A204.1 (cell line): ENCODE measurements around the gene RNF167.
A peak's percentile ranks its signal among the peaks of the same experiment; 100 is the strongest.
"Not testable (repeated sequence)": the region's sequence is repeated elsewhere in the genome, so short reads cannot be mapped to it uniquely, and the experiment has no call there.

Experiments
- FAIRE-seq: peaks from 2 replicates; lab custom pipeline; 2012; peaks lifted over from hg19 to GRCh38; lab: Jason Lieb, UNC

Gene RNF167

DNA sequence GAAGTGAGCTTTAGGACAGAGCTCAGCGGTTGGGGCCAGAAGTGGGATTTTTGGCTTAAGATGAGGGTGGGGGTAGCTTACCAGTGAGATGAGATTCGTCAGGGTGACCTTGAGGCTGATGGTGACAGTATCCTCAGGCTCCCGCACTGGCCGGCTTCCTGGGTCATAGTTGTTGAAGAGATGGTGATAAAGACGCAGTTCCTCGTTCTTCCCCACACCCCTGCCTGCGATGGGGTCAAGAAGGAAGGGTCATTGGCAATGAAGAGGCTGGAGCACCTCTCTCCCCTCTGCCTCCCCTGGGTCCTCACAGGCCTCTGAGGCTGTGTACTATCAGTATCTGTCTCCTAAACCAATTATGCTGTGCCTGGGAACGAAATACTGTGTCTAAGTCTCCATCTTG is 37.5 kb upstream of the RNF167 start:
- no peak for FAIRE-seq

DNA sequence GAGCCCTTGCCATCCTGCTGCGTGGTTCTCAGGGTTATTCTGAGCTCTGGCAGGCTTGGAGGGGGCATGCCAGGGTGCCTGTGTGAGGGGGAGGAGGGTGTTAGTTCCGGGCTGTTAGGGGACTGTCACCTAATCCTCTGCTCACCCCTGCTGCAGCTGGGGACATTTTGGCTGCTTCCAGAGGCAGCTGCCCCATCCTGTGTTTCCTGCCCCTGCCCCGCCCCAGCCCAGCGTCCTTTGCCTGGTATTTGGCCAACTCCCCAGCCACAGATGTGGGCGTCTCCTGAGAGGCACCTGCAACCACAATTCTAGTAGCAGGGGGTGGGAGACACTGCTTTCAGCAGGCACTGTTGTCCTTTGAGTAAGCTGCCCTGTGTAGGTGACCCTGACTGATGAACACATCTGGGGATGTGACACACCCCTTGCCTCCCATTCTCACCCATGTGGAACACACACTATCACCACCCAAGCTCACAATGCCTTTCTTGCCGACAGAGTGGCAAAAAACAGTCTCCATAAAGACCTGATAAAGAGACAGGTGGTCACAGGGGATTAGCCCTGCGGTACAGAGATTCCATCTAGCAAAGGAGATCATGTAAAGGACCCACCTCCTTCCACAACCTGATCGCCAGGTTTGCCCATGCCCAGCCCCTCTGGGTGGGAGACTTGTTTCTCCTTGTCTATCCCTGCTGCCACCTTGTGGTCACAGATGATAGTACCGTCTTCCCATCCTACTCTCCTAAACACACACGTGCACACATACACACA is 36.8 kb upstream of the RNF167 start, which contains the start of gene CHRNE:
TSS of gene CHRNE (minus strand) at position 48 of the 768 bp plus-strand sequence. CDS start at position 13, 35 bp downstream.
- FAIRE-seq = no peak

DNA sequence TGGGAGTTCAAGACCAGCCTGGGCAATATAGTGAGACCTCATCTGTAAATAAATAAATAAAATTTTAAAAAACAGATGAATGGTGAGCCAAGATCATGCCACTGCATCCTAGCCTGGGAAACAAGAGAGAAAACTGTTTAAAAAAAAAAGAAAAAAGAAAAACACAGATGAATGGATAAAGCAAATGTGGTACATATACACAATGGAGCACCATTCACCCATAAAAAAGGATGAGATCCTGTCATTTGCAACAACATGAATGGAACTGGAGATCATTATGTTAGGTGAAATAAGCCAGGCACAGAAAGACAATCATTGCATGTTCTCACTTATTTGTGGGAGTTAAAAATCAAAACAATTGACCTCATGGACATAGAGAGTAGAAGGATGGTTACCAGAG is 33.4 kb upstream of the RNF167 start:
- not testable (repeated sequence) for FAIRE-seq

DNA sequence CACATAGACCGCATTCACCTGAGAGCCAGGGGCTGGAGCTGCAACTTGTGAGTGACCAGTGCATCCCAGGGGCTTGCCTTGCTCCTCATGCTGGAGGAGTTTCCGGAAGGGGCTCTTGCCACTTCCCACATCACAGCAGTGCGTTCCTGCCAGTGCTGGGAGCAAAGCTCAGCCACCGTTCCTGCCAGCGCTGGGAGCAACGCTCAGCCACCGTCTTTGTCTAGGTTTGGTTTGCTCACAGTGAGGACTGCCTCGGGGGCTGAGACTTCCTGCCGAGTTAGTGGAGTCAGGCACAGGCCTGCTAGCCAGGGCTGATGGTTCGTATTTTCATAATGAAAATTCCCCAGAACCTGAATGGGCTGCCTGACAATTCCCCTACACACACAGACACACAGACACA is 31.8 kb upstream of the RNF167 start:
- no peak for FAIRE-seq

DNA sequence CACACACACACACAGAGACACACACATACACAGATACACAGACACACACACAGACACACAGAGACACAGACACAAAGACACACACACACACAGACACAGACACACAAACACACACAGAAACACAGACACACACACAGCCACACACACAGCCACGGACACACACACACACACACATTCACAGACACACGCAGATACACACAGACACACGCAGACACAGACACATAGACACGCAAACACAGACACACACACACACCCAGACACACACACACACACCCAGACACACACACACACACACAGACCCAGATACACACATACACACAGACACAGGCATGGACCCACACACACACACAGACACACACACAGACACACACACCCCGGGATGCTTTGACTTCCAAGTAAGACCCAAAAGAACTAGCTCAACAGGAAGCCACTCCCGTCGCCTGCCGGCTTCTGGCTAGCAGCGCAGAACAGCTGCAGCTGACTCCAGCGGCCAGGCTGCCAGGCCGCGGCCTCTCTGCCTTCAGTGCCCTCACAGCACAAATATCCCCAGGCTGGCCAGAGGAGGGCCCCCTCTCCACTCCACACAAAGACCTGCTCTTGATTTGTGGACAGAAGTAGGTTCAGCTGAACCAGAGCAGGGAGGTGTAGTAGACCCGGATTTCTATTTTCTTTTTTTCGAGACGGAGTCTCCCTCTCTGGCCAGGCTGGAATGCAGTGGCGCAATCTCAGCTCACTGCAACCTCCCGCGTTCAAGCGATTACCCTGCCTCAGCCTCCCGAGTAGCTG is 31.2 kb upstream of the RNF167 start:
- peak; percentile 30 for FAIRE-seq

DNA sequence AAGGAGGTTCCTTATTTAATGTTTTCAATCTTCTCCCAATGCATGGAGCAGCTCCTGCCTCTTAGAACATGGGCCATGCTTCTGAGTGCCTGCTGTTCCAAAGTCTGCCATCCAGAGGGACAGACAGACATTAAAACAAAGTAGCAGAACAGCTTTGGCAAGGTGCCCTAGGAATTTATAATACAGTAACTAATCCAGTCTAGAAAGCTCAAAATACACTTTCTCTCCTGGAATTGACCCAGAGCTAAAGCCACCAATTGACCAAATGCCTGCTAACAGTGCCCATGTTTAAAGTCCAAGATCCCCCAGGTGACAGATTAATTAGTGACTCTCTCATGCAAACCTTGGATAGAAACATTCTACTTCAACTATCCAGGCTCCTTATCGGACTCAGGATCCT is 26.1 kb upstream of the RNF167 start:
- FAIRE-seq = no peak

DNA sequence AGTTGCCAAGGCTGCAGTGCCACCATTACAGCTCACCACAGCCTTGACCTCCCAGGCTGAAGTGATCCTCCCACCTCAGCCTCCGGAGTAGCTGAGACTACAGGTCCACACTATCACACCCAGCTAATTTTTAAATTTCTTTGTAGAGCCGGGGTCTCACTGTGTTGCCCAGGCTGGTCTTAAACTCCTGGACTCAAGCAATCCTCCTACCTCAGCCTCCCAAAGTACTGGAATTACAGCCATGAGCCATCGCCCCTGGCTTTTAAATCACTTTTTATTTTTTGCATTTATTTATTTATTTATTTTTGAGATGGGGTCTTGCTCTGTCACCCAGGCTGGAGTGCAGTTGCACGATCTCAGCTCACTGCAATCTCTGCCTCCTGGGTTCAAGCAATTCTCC is 25.5 kb upstream of the RNF167 start:
- not testable (repeated sequence) for FAIRE-seq

DNA sequence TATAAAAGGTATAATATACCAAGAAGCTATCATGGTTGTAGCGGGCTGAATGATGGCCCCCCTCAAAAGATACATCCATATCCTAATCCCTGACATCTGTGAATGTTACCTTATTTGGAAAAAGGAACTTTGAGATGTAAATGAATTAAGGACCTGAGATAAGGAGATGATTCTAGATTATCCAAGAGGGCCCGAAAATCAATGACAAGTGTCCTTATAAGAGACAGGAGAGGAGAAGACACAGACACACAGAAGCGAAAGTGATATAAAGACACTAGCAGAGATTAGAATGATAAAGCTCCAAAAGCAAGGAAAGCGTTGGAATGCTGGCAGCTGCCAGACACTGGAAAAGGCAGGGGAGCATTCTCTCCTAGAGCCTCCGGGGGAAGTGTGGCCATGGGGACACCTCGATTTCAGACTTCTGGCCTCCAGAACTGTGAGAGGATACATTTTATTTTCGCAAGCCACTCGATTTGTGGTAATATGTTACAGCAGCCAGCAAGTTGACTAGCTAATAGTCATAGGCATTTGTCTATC is 20.5 kb upstream of the RNF167 start:
- FAIRE-seq = no peak

DNA sequence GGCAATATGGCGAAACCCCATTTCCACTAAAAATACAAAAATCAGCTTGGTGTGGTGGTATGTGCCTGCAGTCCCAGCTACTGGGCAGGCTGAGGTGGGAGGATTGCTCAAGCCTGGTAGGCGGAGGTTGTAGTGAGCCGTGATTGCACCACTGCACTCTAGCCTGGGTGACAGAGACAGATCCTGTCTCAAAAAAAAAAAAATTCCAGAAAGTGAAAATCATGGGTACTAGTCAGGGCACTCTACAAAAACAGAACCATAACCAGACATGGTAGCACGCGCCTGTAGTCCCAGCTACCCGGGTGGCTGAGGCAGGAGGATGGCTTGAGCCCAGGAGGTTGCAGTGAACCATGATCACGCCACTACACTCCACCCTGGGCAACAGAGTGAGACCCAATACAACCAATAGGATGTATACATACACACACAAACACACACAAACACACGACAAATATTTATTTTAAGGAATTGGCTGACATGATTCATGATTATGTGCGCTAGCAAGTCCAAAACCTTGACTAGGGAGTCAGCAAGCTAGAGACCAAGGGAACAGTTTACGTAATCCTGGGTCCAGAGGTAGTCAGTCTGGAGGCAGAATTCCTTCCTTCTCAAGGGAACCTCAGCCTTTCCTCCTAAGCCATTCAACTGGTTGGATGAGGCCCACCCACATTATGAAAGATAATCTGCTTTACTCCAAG is 19.6 kb upstream of the RNF167 start:
- no peak for FAIRE-seq

DNA sequence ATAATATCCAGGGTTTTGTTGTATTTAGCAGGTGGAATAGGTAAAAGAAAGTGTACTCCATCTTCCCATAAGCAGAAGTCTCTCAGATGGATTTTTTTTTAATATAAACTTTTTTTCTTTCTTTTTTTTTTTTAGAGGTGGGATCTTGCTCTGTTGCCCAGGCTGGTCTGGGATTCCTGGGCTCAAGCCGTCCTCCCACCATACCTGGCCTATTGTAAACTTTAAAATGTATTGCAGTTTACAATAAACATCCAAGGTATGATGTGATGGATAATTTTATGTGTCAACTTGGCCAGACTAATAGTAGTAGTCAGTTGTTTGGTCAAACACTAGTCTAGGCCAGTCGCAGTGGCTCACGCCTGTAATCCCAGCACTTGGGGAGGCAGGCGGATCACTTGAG is 18.7 kb upstream of the RNF167 start:
- FAIRE-seq = no peak

DNA sequence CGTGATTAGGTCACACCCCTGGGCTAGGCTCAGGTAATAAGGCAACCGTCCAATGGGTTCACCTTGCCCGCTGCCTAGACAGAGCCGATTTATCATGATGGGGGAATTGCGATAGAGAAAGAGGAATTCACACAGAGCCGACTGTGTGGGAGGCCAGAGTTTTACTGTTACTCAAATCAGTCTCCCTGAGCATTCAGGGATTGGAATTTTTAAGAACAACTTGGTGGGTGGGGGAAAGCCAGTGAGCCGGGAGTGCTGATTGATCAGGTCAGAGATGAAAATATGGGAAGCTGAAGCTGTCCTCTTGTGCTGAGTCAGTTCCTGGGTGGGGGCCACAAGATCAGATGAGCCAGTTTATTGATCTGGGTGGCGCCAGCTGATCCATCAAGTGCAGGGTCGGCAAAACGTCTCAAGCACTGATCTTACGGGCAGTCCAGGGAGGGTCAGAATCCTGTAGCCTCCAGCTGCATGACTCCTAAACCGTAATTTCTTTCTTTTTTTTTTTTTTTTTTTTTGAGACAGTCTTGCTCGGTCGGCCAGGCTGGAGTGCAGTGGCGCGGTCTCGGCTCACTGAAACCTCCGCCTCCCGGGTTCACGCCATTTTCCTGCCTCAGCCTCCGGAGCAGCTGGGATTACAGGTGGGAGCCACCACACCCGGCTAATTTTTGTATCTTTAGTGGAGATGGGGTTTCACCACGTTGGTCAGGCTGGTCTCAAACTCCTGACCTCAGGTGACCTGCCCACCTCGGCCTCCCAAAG is 13.3 kb upstream of the RNF167 start:
- not testable (repeated sequence) for FAIRE-seq

DNA sequence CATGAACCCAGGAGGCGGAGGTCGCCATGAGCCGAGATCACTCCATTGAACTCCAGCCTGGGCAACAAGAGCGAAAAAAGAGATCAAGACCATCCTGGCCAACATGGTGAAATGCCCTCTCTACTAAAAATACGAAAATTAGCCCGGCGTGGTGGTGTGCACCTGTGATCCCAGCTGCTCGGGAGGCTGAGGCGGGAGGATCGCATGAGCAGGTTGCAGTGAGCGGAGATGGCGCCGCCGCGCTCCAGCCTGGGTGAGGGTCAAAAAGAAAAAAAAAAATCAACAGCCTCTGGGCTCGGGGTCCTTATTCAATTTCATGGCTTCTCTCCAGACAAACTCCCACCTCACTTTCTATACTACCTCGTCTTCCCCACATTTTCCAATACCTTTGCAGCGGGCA is 11.2 kb upstream of the RNF167 start:
- no peak for FAIRE-seq

DNA sequence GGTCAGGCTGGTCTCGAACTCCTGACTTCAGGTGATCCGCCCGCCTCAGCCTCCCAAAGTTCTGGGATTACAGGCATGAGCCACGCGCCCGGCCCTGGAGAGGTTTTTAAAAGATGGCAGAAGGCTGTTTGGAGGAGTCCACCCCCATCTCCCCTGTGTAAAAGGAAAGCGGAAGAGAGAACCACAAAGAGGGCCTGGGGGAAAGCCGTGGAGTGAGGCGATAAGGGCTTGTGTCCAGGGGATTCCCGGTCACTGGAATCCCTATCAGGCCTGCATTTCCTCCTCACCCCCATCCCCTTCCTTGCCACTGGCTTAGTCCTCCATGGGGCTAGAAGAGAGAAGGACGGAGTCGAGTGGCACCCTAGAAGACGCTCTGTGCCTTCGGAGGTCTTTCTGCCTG is 8.1 kb upstream of the RNF167 start, which contains the start of gene GP1BA:
TSS of gene GP1BA (plus strand) at position 315 of the 400 bp plus-strand sequence. CDS start 328 bp downstream, outside the sequence.
- no peak for FAIRE-seq

DNA sequence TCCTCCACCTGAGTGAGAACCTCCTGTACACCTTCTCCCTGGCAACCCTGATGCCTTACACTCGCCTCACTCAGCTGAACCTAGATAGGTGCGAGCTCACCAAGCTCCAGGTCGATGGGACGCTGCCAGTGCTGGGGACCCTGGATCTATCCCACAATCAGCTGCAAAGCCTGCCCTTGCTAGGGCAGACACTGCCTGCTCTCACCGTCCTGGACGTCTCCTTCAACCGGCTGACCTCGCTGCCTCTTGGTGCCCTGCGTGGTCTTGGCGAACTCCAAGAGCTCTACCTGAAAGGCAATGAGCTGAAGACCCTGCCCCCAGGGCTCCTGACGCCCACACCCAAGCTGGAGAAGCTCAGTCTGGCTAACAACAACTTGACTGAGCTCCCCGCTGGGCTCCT is 7.3 kb upstream of the RNF167 start:
- no peak for FAIRE-seq

DNA sequence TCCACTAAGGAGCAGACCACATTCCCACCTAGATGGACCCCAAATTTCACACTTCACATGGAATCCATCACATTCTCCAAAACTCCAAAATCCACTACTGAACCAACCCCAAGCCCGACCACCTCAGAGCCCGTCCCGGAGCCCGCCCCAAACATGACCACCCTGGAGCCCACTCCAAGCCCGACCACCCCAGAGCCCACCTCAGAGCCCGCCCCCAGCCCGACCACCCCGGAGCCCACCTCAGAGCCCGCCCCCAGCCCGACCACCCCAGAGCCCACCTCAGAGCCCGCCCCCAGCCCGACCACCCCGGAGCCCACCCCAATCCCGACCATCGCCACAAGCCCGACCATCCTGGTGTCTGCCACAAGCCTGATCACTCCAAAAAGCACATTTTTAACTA is 6.4 kb upstream of the RNF167 start:
- no peak for FAIRE-seq

DNA sequence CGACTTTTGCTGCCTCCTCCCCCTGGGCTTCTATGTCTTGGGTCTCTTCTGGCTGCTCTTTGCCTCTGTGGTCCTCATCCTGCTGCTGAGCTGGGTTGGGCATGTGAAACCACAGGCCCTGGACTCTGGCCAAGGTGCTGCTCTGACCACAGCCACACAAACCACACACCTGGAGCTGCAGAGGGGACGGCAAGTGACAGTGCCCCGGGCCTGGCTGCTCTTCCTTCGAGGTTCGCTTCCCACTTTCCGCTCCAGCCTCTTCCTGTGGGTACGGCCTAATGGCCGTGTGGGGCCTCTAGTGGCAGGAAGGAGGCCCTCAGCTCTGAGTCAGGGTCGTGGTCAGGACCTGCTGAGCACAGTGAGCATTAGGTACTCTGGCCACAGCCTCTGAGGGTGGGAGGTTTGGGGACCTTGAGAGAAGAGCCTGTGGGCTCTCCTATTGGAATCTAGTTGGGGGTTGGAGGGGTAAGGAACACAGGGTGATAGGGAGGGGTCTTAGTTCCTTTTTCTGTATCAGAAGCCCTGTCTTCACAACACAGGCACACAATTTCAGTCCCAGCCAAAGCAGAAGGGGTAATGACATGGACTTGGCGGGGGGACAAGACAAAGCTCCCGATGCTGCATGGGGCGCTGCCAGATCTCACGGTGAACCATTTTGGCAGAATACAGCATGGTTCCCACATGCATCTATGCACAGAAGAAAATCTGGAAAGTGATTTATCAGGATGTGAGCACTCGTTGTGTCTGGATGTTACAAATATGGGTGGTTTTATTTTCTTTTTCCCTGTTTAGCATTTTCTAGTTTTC is 5.7 kb upstream of the RNF167 start:
- no peak for FAIRE-seq

DNA sequence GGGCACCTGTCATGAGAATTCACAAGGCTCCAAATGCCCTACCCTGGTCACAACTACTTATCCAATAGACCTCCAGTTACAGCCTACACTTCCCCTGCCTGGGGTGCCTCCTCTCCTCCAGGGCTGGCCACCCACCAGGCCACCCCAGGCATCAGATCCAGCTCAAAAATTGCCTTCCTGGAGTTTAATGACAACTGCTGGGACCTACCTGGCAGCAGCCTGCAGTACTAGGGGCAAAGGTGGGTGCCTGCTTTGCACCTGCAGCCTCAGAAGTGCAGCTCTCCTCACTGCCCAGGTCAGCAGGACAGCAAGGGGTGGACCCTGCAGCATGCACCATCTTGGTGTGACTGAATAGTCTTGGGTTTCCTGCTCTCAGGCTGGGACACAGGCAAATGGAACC is 4.4 kb upstream of the RNF167 start:
- FAIRE-seq = no peak

DNA sequence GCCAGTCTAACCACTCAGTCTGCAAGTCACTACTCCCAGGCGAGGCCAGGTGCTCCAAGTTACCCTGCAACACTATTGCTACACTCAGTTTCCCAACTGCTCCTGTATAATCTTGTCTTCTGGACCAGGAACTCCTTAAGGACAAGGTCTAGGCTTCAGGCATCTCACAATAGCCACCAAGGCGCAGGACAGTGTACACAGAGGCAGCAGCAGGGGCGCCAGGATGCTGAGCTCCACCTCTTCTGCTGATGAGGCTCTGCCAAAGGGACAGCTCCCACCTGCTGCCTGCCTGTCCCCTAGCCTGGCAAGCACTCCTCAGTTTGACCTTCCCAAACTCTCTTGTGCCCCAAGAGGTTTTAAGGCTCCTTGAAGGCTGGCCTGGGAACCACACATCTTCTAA is 3.6 kb upstream of the RNF167 start:
- FAIRE-seq = no peak

DNA sequence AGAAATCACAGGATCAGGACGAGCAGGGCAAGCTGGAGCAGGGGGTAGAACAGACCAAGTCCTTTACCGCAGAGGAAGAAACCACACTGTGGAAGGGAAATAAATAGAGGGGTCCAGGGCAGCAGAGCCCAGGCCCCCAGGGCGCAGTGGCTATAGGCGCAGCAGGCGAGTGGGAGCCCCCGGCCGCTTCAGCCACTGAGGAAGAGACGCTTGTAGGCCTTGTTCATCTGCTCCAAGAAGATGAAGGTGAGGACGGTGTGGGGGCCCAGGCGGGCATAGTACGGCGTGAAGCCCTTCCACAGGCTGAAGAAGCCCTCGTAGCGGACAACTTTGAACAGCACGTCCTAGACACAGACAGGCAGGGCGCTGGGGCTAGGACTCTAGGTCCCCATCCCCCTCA is 2.5 kb upstream of the RNF167 start:
- no peak for FAIRE-seq

DNA sequence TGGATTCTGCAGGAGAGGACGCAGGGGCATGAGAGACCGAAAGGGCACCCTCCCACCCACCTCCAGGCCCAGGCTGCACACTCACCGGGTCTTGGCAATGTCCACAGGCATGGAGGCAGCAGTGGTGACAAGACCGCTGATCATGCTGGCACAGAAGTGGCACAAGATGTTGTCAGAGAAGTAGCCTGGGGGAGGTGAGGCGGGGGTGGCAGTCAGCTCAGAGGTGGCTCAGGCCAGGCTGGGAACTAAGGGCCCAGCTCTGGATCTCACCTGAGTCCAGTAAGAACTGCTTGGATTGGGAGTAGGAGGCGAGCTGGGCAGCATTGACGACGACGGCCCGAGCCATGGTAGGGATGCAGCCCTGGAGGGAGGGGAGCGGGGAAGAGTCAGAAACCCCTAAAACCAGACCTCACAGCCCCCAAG is 2.0 kb upstream of the RNF167 start:
- FAIRE-seq = no peak
